HepG2 (cell line): Measurements from ENCODE around the gene PRR19. TPM values are rescaled to one million over a fixed set of nuclear protein-coding genes. Genes with fewer than 3 reads are reported as not detected.

ENCODE experiments used
- ATAC-seq: fragments of 200-7000 bp; cut with Tn5 transposase; 3 replicates; pipeline ENCODE4 v1.9.1; 2020; ENCODE audit warnings: mild to moderate bottlenecking, moderate library complexity
- BruUV-seq: library from RNA; stranded (reverse); fragments of 400-500 nt; replicated peaks from 2 replicates; lab custom pipeline; 2021; lab: Mats Ljungman, UMichigan
- CTCF ChIA-PET: fragments of 300-600 bp; formaldehyde crosslinking; extraction: SDS; loops from one replicate; lab custom pipeline; 2021; ENCODE audit warnings: low total read pairs, inconsistent platforms, low intra/inter-chr PET ratio; lab: Yijun Ruan, JAX
- POLR2A ChIA-PET: fragments of 350-600 bp; sonication (Branson Sonifier 250); formaldehyde crosslinking; loops from one replicate; lab custom pipeline; 2020; ENCODE audit warnings: antibody characterized with exemption, inconsistent platforms; lab: Yijun Ruan, JAX
- DNase-seq: peaks from one replicate; pipeline ENCODE4 v3.0.0-alpha.2; 2015; ENCODE audit warnings: low spot score
- FAIRE-seq: peaks from 3 replicates; lab custom pipeline; 2011; peaks lifted over from hg19 to GRCh38; lab: Jason Lieb, UNC
- H2AFZ ChIP-seq: one replicate; pipeline ENCODE4 v1.6.1; 2011; ENCODE audit warnings: low read length, inconsistent platforms
- H3K27ac ChIP-seq: fragments of 300-600 bp; 3 replicates; pipeline ENCODE4 v1.8.0; 2011; ENCODE audit warnings: mixed run types, mild to moderate bottlenecking, mixed read lengths, low read length, inconsistent platforms; ENCODE audit not compliant: insufficient read depth; ENCODE audit errors: extremely low read length
- H3K27me3 ChIP-seq, 2 experiments: fragments of 200-600 bp in 1 of 2; 2 replicates in 1 of 2; 3 replicates in 1 of 2; pipeline versions ENCODE4 v1.6.0 to v1.8.0; 2011; ENCODE audit warnings: low read length in 2 of 2, mild to moderate bottlenecking in 2 of 2, moderate library complexity in 2 of 2, inconsistent platforms in 1 of 2; ENCODE audit not compliant: insufficient read depth in 2 of 2, control insufficient read depth in 1 of 2
- H3K36me3 ChIP-seq, 2 experiments: fragments of 200-600 bp in 1 of 2; replicated peaks in 1 of 2; 2 replicates in 1 of 2; 3 replicates in 1 of 2; pipeline versions ENCODE4 v1.5.1 to v1.8.0; 2011; ENCODE audit warnings: low read length in 2 of 2, inconsistent platforms in 1 of 2; ENCODE audit not compliant: insufficient read depth in 2 of 2, control insufficient read depth in 1 of 2
- H3K4me1 ChIP-seq: 2 replicates; pipeline ENCODE4 v1.5.1; 2012; ENCODE audit warnings: low read length, inconsistent platforms; ENCODE audit not compliant: insufficient read depth
- H3K4me2 ChIP-seq: 2 replicates; pipeline ENCODE4 v1.6.0; 2011; ENCODE audit warnings: low read depth, low read length, inconsistent platforms
- H3K4me3 ChIP-seq, 3 experiments: fragments of 200-600 bp in 1 of 3; sonication (generic), shearing (Covaris generic) in 1 of 3; replicated peaks in 1 of 3; 2 replicates each; pipeline ENCODE4 v1.5.1; 2011 to 2016; ENCODE audit warnings: low read length in 3 of 3, inconsistent platforms in 2 of 3, low read depth in 2 of 3, mild to moderate bottlenecking in 2 of 3, control low read depth in 1 of 3, mixed read lengths in 1 of 3; ENCODE audit not compliant: insufficient read depth in 1 of 3
- H3K79me2 ChIP-seq: one replicate; pipeline ENCODE4 v1.6.1; 2011; ENCODE audit warnings: low read length, inconsistent platforms; ENCODE audit not compliant: insufficient read depth
- H3K9ac ChIP-seq: 2 replicates; pipeline ENCODE4 v1.6.0; 2011; ENCODE audit warnings: mild to moderate bottlenecking, low read depth, low read length, inconsistent platforms; ENCODE audit not compliant: insufficient read depth
- H3K9me3 ChIP-seq: 2 replicates; pipeline ENCODE4 v1.5.1; 2012; ENCODE audit warnings: mild to moderate bottlenecking, low read length
- H4K20me1 ChIP-seq: 2 replicates; pipeline ENCODE4 v1.6.0; 2011; ENCODE audit warnings: inconsistent platforms, mild to moderate bottlenecking, low read length, moderate library complexity; ENCODE audit not compliant: insufficient read depth
- FOXA3 ChIP-seq: IDR thresholded peaks from 2 replicates; pipeline ENCODE4 v1.6.1; 2016; ENCODE audit warnings: missing genetic modification reagents, missing compliant biosample characterization
- GLI4 ChIP-seq: sonication (generic); formaldehyde crosslinking; IDR thresholded peaks from 2 replicates; pipeline ENCODE4 v1.5.1; 2020; ENCODE audit warnings: missing genetic modification reagents, mild to moderate bottlenecking, moderate library complexity, borderline replicate concordance
- GPN1 ChIP-seq: sonication (generic); formaldehyde crosslinking; IDR thresholded peaks from 2 replicates; pipeline ENCODE4 v1.5.1; 2020; ENCODE audit warnings: missing genetic modification reagents, borderline replicate concordance
- HES4 ChIP-seq: sonication (generic); formaldehyde crosslinking; IDR thresholded peaks from 2 replicates; pipeline ENCODE4 v1.9.0; 2021; ENCODE audit warnings: mild to moderate bottlenecking, missing genetic modification reagents, borderline replicate concordance
- KLF11 ChIP-seq: IDR thresholded peaks from 2 replicates; pipeline ENCODE4 v1.6.1; 2016; ENCODE audit warnings: missing compliant biosample characterization
- YEATS2 ChIP-seq: sonication (generic); formaldehyde crosslinking; IDR thresholded peaks from 2 replicates; pipeline ENCODE4 v1.4.0; 2020; ENCODE audit warnings: missing genetic modification reagents, borderline replicate concordance
- ZBTB3 ChIP-seq: sonication (generic); formaldehyde crosslinking; IDR thresholded peaks from 2 replicates; pipeline ENCODE4 v1.4.0; 2020; ENCODE audit warnings: low read depth, mild to moderate bottlenecking, moderate library complexity, missing genetic modification reagents, borderline replicate concordance
- ZNF224 ChIP-seq: sonication (generic); formaldehyde crosslinking; IDR thresholded peaks from 2 replicates; pipeline ENCODE4 v1.5.0; 2020; ENCODE audit warnings: mild to moderate bottlenecking, missing genetic modification reagents
- ZNF367 ChIP-seq: sonication (generic); formaldehyde crosslinking; IDR thresholded peaks from 2 replicates; pipeline ENCODE4 v1.4.0; 2020; ENCODE audit warnings: missing genetic modification reagents, borderline replicate concordance
- ZNF496 ChIP-seq: sonication (generic); formaldehyde crosslinking; IDR thresholded peaks from 2 replicates; pipeline ENCODE4 v1.8.1; 2023; ENCODE audit warnings: mild to moderate bottlenecking, moderate library complexity, missing genetic modification reagents; ENCODE audit not compliant: insufficient replicate concordance
- WGBS: methylation state at CpG from one replicate; pipeline ENCODE4 v1.1.6; 2017; ENCODE audit warnings: low lambda C conversion rate; 5-methylcytosine and 5-hydroxymethylcytosine counted together
- in situ Hi-C: cut with HindIII; loops from 2 replicates; pipeline ENCODE4 v1.10.0; 2017; ENCODE audit warnings: low pct_unique_long_range_greater_than_20kb; ENCODE audit not compliant: extremely low pct_ligation_motif_present
- intact Hi-C: fragments of 100-400 bp; cut with micrococcal nuclease; formaldehyde crosslinking; loops from one replicate; pipeline ENCODE4 v1.10.0; 2022; ENCODE audit not compliant: unreplicated experiment
- polyA plus RNA-seq, 8 experiments: library from polyadenylated mRNA; depleted of rRNA in 3 of 8; stranded (reverse) in 7 of 8; unstranded in 1 of 8; fragments of >200 nt; fragmentation: Illumina TruSeq in 4 of 8; extraction: Trizol in 4 of 8; gene quantifications; 2 replicates each; pipeline versions ENCODE4 v1.2.1 to v1.2.3, GENCODE V29; 2011 to 2016; ENCODE audit warnings: low read depth in 4 of 8, missing spikeins in 1 of 8, mixed read lengths in 1 of 8; ENCODE audit not compliant: insufficient read depth in 1 of 8
- total RNA-seq, 5 experiments: library from RNA; depleted of rRNA; stranded (reverse); fragments of >200 nt; fragmentation: Illumina TruSeq; extraction: Trizol; gene quantifications; 2 replicates each; pipeline ENCODE4 v1.2.3, GENCODE V29; 2016; ENCODE audit warnings: low read depth in 1 of 5
- TF ChIP-seq, protein P1 (sequence below): sonication (generic); formaldehyde crosslinking; IDR thresholded peaks from 2 replicates; pipeline ENCODE4 v1.5.0; 2020; ENCODE audit warnings: missing genetic modification reagents, mild to moderate bottlenecking, borderline replicate concordance
- TF ChIP-seq, protein P2 (sequence below): sonication (generic); formaldehyde crosslinking; IDR thresholded peaks from 2 replicates; pipeline ENCODE4 v1.4.0; 2020; ENCODE audit warnings: missing genetic modification reagents
- TF ChIP-seq, protein P3 (sequence below): IDR thresholded peaks from 2 replicates; pipeline ENCODE4 v1.6.1; 2016; ENCODE audit warnings: mild to moderate bottlenecking
- TF ChIP-seq, protein P4 (sequence below): sonication (generic); formaldehyde crosslinking; conservative IDR thresholded peaks from 2 replicates; pipeline ENCODE4 v1.8.0; 2022; ENCODE audit warnings: missing genetic modification reagents
- TF ChIP-seq, protein P5 (sequence below): sonication (generic); formaldehyde crosslinking; IDR thresholded peaks from 2 replicates; pipeline ENCODE4 v1.5.1; 2020; ENCODE audit warnings: mild to moderate bottlenecking, moderate library complexity, missing genetic modification reagents
- TF ChIP-seq, protein P6 (sequence below): sonication (generic); formaldehyde crosslinking; IDR thresholded peaks from 2 replicates; pipeline ENCODE4 v1.8.0; 2022; ENCODE audit warnings: low read depth, missing genetic modification reagents

PRR19 gene
- total and polyA plus RNA-seq, 2 of the 13 experiments (the other 11 are each of a cell fraction or from before 2014, with no cell fraction given), result 0.21 to 0.33 TPM

DNA sequence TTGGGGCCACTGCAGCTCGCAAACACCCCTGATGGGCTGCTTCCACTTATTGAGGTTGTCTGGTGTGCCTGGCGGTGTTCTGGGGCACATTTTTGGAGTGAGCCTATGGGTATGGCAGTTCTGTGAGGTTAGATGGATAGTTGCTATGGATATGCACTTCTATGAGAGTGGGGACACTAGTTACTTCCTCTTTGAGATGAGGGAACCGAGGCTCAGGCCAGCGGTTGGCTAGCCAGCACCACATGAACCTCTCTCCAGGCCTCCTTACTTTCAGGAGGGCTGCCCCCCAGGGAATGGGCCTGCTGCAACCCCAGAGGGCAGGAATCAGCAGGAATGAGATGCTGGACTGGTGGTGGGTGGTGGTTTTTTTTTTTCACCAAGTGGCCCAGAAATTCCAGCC is 13.5 kb upstream of the PRR19 start:
- peaks cover 19% of the 10 kb centered on the region for H3K79me2 ChIP-seq
- H3K36me3 ChIP-seq, result peaks cover 31 to 63% of the 10 kb centered on the region in 2 experiments; a peak in 4 of 5 replicates
- no TSS peak for BruUV-seq
- no peak overlapping the region for H3K9ac ChIP-seq
- peaks cover 11% of the 10 kb centered on the region; the same call in 1 of the 2 replicates for H4K20me1 ChIP-seq
- FAIRE-seq (no peak), ATAC-seq (no peak), DNase-seq (no peak)
- peaks cover 20% of the 10 kb centered on the region for H3K4me1 ChIP-seq
- ChIA-PET CTCF (no interaction called here), POLR2A (no interaction called here)
- H2AFZ ChIP-seq, result no peak overlapping the region
- no peak overlapping the region for H3K4me2 ChIP-seq
- H3K4me3 ChIP-seq, result no peak overlapping the region
- no peaks in the 10 kb centered on the region; a peak in 1 of 5 replicates for H3K27me3 ChIP-seq
- H3K9me3 ChIP-seq, result no peaks in the 10 kb centered on the region
- 100% methylated on average over 2 of the region's 4 CpGs for WGBS
- no peak overlapping the region for H3K27ac ChIP-seq
- in situ Hi-C loops, result loop anchor here (5.0 kb wide), 1 partner anchor 36 kb away; no protein-coding TSS in a partner anchor
- intact Hi-C loops, result no loop called here
- TF ChIP-seq YEATS2 (CRISPR knock-in tag) (no peak), KLF11 (no peak), ZNF367 (CRISPR knock-in tag) (no peak), ZNF496 (CRISPR knock-in tag) (no peak), ZBTB3 (no peak), HES4 (no peak), FOXA3 (CRISPR knock-in tag) (no peak), ZNF224 (CRISPR knock-in tag) (no peak), GLI4 (CRISPR knock-in tag) (no peak), GPN1 (no peak)
- TF ChIP-seq, protein P1, sequence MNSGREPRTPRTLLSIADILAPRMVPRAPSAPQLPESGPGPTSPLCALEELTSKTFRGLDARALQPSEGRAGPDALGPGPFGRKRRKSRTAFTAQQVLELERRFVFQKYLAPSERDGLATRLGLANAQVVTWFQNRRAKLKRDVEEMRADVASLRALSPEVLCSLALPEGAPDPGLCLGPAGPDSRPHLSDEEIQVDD (CRISPR knock-in tag), result no peak
- TF ChIP-seq, protein P2, sequence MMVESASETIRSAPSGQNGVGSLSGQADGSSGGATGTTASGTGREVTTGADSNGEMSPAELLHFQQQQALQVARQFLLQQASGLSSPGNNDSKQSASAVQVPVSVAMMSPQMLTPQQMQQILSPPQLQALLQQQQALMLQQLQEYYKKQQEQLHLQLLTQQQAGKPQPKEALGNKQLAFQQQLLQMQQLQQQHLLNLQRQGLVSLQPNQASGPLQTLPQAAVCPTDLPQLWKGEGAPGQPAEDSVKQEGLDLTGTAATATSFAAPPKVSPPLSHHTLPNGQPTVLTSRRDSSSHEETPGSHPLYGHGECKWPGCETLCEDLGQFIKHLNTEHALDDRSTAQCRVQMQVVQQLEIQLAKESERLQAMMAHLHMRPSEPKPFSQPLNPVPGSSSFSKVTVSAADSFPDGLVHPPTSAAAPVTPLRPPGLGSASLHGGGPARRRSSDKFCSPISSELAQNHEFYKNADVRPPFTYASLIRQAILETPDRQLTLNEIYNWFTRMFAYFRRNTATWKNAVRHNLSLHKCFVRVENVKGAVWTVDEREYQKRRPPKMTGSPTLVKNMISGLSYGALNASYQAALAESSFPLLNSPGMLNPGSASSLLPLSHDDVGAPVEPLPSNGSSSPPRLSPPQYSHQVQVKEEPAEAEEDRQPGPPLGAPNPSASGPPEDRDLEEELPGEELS (CRISPR knock-in tag), result no peak
- TF ChIP-seq, protein P3, sequence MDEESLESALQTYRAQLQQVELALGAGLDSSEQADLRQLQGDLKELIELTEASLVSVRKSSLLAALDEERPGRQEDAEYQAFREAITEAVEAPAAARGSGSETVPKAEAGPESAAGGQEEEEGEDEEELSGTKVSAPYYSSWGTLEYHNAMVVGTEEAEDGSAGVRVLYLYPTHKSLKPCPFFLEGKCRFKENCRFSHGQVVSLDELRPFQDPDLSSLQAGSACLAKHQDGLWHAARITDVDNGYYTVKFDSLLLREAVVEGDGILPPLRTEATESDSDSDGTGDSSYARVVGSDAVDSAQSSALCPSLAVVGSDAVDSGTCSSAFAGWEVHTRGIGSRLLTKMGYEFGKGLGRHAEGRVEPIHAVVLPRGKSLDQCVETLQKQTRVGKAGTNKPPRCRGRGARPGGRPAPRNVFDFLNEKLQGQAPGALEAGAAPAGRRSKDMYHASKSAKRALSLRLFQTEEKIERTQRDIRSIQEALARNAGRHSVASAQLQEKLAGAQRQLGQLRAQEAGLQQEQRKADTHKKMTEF, result no peak
- TF ChIP-seq, protein P4, sequence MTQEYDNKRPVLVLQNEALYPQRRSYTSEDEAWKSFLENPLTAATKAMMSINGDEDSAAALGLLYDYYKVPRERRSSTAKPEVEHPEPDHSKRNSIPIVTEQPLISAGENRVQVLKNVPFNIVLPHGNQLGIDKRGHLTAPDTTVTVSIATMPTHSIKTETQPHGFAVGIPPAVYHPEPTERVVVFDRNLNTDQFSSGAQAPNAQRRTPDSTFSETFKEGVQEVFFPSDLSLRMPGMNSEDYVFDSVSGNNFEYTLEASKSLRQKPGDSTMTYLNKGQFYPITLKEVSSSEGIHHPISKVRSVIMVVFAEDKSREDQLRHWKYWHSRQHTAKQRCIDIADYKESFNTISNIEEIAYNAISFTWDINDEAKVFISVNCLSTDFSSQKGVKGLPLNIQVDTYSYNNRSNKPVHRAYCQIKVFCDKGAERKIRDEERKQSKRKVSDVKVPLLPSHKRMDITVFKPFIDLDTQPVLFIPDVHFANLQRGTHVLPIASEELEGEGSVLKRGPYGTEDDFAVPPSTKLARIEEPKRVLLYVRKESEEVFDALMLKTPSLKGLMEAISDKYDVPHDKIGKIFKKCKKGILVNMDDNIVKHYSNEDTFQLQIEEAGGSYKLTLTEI, result no peak
- TF ChIP-seq, protein P5, sequence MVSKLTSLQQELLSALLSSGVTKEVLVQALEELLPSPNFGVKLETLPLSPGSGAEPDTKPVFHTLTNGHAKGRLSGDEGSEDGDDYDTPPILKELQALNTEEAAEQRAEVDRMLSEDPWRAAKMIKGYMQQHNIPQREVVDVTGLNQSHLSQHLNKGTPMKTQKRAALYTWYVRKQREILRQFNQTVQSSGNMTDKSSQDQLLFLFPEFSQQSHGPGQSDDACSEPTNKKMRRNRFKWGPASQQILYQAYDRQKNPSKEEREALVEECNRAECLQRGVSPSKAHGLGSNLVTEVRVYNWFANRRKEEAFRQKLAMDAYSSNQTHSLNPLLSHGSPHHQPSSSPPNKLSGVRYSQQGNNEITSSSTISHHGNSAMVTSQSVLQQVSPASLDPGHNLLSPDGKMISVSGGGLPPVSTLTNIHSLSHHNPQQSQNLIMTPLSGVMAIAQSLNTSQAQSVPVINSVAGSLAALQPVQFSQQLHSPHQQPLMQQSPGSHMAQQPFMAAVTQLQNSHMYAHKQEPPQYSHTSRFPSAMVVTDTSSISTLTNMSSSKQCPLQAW, result no peak
- TF ChIP-seq, protein P6, sequence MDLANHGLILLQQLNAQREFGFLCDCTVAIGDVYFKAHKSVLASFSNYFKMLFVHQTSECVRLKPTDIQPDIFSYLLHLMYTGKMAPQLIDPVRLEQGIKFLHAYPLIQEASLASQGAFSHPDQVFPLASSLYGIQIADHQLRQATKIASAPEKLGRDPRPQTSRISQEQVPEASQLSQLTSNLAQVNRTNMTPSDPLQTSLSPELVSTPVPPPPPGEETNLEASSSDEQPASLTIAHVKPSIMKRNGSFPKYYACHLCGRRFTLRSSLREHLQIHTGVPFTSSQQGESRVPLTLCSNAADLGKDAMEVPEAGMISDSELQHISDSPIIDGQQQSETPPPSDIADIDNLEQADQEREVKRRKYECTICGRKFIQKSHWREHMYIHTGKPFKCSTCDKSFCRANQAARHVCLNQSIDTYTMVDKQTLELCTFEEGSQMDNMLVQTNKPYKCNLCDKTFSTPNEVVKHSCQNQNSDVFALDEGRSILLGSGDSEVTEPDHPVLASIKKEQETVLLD (CRISPR knock-in tag), result no peak
